Karpas-422 (cell line): ENCODE data around the gene GALNT17. TPM values are rescaled to one million over a fixed set of nuclear protein-coding genes. Genes with fewer than 3 reads are reported as not detected.
"Not testable (repeated sequence)": the region's sequence is repeated elsewhere in the genome, so short reads cannot be mapped to it uniquely, and the experiment has no call there.

Source experiments
- DNase-seq: peaks from one replicate; pipeline ENCODE4 v3.0.0-alpha.2; 2015
- H2AFZ ChIP-seq: fragments of 200-600 bp; sonication (generic); 2 replicates; pipeline ENCODE4 v1.6.1; 2014; ENCODE audit warnings: antibody characterized with exemption, low read length, mixed read lengths
- H3K27ac ChIP-seq: fragments of 200-600 bp; sonication (generic); 2 replicates; pipeline ENCODE4 v1.5.1; 2014; ENCODE audit warnings: mild to moderate bottlenecking, low read length, moderate library complexity
- H3K27me3 ChIP-seq: fragments of 200-600 bp; sonication (generic); 2 replicates; pipeline ENCODE4 v1.6.1; 2014; ENCODE audit warnings: low read length, mixed read lengths
- H3K36me3 ChIP-seq: fragments of 200-600 bp; sonication (generic); 2 replicates; pipeline ENCODE4 v1.6.1; 2014; ENCODE audit warnings: low read length, mixed read lengths; ENCODE audit not compliant: insufficient read depth
- H3K4me1 ChIP-seq: fragments of 200-600 bp; sonication (generic); 2 replicates; pipeline ENCODE4 v1.6.1; 2014; ENCODE audit warnings: mild to moderate bottlenecking, low read length, mixed read lengths
- H3K4me2 ChIP-seq: fragments of 200-600 bp; sonication (generic); 2 replicates; pipeline ENCODE4 v1.6.1; 2014; ENCODE audit warnings: low read length, low read depth, mild to moderate bottlenecking; ENCODE audit not compliant: poor library complexity, severe bottlenecking
- H3K4me3 ChIP-seq: fragments of 200-600 bp; sonication (generic); 2 replicates; pipeline ENCODE4 v1.5.1; 2014; ENCODE audit warnings: mild to moderate bottlenecking, antibody characterized with exemption, low read length, mixed read lengths
- H3K79me2 ChIP-seq: fragments of 200-600 bp; sonication (generic); 2 replicates; pipeline ENCODE4 v1.6.1; 2014; ENCODE audit warnings: mild to moderate bottlenecking, low read length, mixed read lengths
- H3K9ac ChIP-seq: fragments of 200-600 bp; sonication (generic); 2 replicates; pipeline ENCODE4 v1.6.0; 2014; ENCODE audit warnings: low read length
- H3K9me2 ChIP-seq: fragments of 200-600 bp; sonication (generic), shearing (Covaris generic); replicated peaks from 2 replicates; pipeline ENCODE4 v1.6.0; 2014; ENCODE audit warnings: mild to moderate bottlenecking, low read length, moderate library complexity; ENCODE audit not compliant: insufficient read depth
- H3K9me3 ChIP-seq: fragments of 300-700, 200-600 bp; sonication (generic); 2 replicates; pipeline ENCODE4 v1.6.1; 2014; ENCODE audit warnings: low read length, mixed read lengths
- H4K20me1 ChIP-seq: fragments of 200-600 bp; sonication (generic); 2 replicates; pipeline ENCODE4 v1.6.1; 2014; ENCODE audit warnings: mild to moderate bottlenecking, antibody characterized with exemption, low read length, low read depth; ENCODE audit not compliant: insufficient read depth
- total RNA-seq: library from RNA; depleted of rRNA; stranded (reverse); fragments of >200 nt; shearing (Covaris generic); gene quantifications from 2 replicates; pipeline ENCODE4 v1.2.3, GENCODE V29; 2014; ENCODE audit warnings: low replicate concordance

GALNT17 gene
- total RNA-seq, 1 experiment from 2014 or later, result not detected

- H3K9me2 ChIP-seq, result no peaks in the 10 kb centered on the region
- no peaks in the 10 kb centered on the region for H3K79me2 ChIP-seq
- no peak overlapping the region for H2AFZ ChIP-seq
- DNase-seq, result no peak
- H3K27me3 ChIP-seq, result no peaks in the 10 kb centered on the region
- H3K4me2 ChIP-seq, result no peak overlapping the region
- no peaks in the 10 kb centered on the region for H3K36me3 ChIP-seq
- no peak overlapping the region for H3K4me3 ChIP-seq
- H3K9me3 ChIP-seq, result no peaks in the 10 kb centered on the region
- no peaks in the 10 kb centered on the region for H4K20me1 ChIP-seq
- H3K27ac ChIP-seq, result no peak overlapping the region
- no peak overlapping the region for H3K9ac ChIP-seq
- H3K4me1 ChIP-seq, result no peaks in the 10 kb centered on the region
Measured at GRCh38 chr7:71580027-71580426, 448.1 kb downstream of the GALNT17 start.

- Histone ChIP-seq H3K4me2 (no peak overlapping the region), H3K36me3 (no peaks in the 10 kb centered on the region), H3K4me3 (no peak overlapping the region), H2AFZ (no peak overlapping the region), H3K27me3 (no peaks in the 10 kb centered on the region), H3K27ac (no peak overlapping the region), H4K20me1 (no peaks in the 10 kb centered on the region), H3K79me2 (no peaks in the 10 kb centered on the region), H3K9me2 (no peaks in the 10 kb centered on the region), H3K9ac (no peak overlapping the region), H3K9me3 (no peaks in the 10 kb centered on the region), H3K4me1 (no peaks in the 10 kb centered on the region)
- no peak for DNase-seq
Measured at GRCh38 chr7:71584256-71584655, 452.3 kb downstream of the GALNT17 start.

- Histone ChIP-seq H3K4me1 (no peaks in the 10 kb centered on the region), H3K9ac (no peak overlapping the region), H3K4me3 (no peak overlapping the region), H3K27me3 (no peaks in the 10 kb centered on the region), H3K79me2 (no peaks in the 10 kb centered on the region), H3K9me3 (no peaks in the 10 kb centered on the region), H4K20me1 (no peaks in the 10 kb centered on the region), H3K36me3 (no peaks in the 10 kb centered on the region), H3K27ac (no peak overlapping the region), H2AFZ (no peak overlapping the region), H3K9me2 (no peaks in the 10 kb centered on the region), H3K4me2 (no peak overlapping the region)
- DNase-seq, result no peak
Measured at GRCh38 chr7:71591876-71592275, 459.9 kb downstream of the GALNT17 start.

GRCh38 chr7:71592388-71592787 lies 460.4 kb downstream of the GALNT17 start:
- H3K36me3 ChIP-seq, H4K20me1 ChIP-seq, H3K4me3 ChIP-seq, H3K4me1 ChIP-seq, H3K27me3 ChIP-seq, H3K79me2 ChIP-seq, DNase-seq, H3K27ac ChIP-seq, H3K9ac ChIP-seq, H3K4me2 ChIP-seq, H3K9me2 ChIP-seq, H2AFZ ChIP-seq, H3K9me3 ChIP-seq: not testable (repeated sequence)

- H4K20me1 ChIP-seq, result no peaks in the 10 kb centered on the region
- no peak overlapping the region for H2AFZ ChIP-seq
- no peak overlapping the region for H3K27ac ChIP-seq
- no peaks in the 10 kb centered on the region for H3K27me3 ChIP-seq
- H3K4me2 ChIP-seq, result no peak overlapping the region
- H3K9me2 ChIP-seq, result no peaks in the 10 kb centered on the region
- H3K36me3 ChIP-seq, result no peaks in the 10 kb centered on the region
- H3K9ac ChIP-seq, result no peak overlapping the region
- H3K4me1 ChIP-seq, result no peaks in the 10 kb centered on the region
- no peaks in the 10 kb centered on the region for H3K9me3 ChIP-seq
- no peaks in the 10 kb centered on the region for H3K79me2 ChIP-seq
- no peak overlapping the region for H3K4me3 ChIP-seq
- no peak for DNase-seq
Measured at GRCh38 chr7:71594736-71595135, 462.8 kb downstream of the GALNT17 start.

GRCh38 chr7:71595176-71595575 lies 463.2 kb downstream of the GALNT17 start:
- no peaks in the 10 kb centered on the region for H3K27me3 ChIP-seq
- no peaks in the 10 kb centered on the region for H3K9me3 ChIP-seq
- H3K79me2 ChIP-seq, result no peaks in the 10 kb centered on the region
- no peaks in the 10 kb centered on the region for H4K20me1 ChIP-seq
- H3K4me2 ChIP-seq, result no peak overlapping the region
- no peaks in the 10 kb centered on the region for H3K9me2 ChIP-seq
- no peaks in the 10 kb centered on the region for H3K4me1 ChIP-seq
- no peak for DNase-seq
- H3K36me3 ChIP-seq, result no peaks in the 10 kb centered on the region
- H3K9ac ChIP-seq, result no peak overlapping the region
- no peak overlapping the region for H3K4me3 ChIP-seq
- no peak overlapping the region for H2AFZ ChIP-seq
- no peak overlapping the region for H3K27ac ChIP-seq

GRCh38 chr7:71598553-71598952 lies 466.6 kb downstream of the GALNT17 start:
- Histone ChIP-seq H3K36me3 (no peaks in the 10 kb centered on the region), H3K4me3 (no peak overlapping the region), H3K79me2 (no peaks in the 10 kb centered on the region), H3K27ac (no peak overlapping the region), H4K20me1 (no peaks in the 10 kb centered on the region), H3K4me2 (no peak overlapping the region), H2AFZ (no peak overlapping the region), H3K9ac (no peak overlapping the region), H3K4me1 (no peaks in the 10 kb centered on the region), H3K27me3 (no peaks in the 10 kb centered on the region), H3K9me2 (no peaks in the 10 kb centered on the region), H3K9me3 (no peaks in the 10 kb centered on the region; the same call in 1 of the 2 replicates)
- no peak for DNase-seq

- Histone ChIP-seq H3K79me2 (no peaks in the 10 kb centered on the region), H3K9me3 (no peaks in the 10 kb centered on the region; the same call in 1 of the 2 replicates), H2AFZ (no peak overlapping the region), H3K9ac (no peak overlapping the region), H3K4me3 (no peak overlapping the region), H3K4me2 (no peak overlapping the region), H3K4me1 (no peaks in the 10 kb centered on the region), H3K9me2 (no peaks in the 10 kb centered on the region), H3K27me3 (no peaks in the 10 kb centered on the region), H4K20me1 (no peaks in the 10 kb centered on the region), H3K27ac (no peak overlapping the region), H3K36me3 (no peaks in the 10 kb centered on the region)
- no peak for DNase-seq
Measured at GRCh38 chr7:71601851-71602250, 469.9 kb downstream of the GALNT17 start.

GRCh38 chr7:71604818-71605414 lies 473.0 kb downstream of the GALNT17 start:
- Histone ChIP-seq H3K4me2 (no peak overlapping the region), H3K4me3 (no peak overlapping the region), H3K27ac (no peak overlapping the region), H3K9me2 (no peaks in the 10 kb centered on the region), H3K9ac (no peak overlapping the region), H2AFZ (no peak overlapping the region), H3K9me3 (no peaks in the 10 kb centered on the region; the same call in 1 of the 2 replicates), H3K79me2 (no peaks in the 10 kb centered on the region), H4K20me1 (no peaks in the 10 kb centered on the region), H3K4me1 (no peaks in the 10 kb centered on the region), H3K27me3 (no peaks in the 10 kb centered on the region), H3K36me3 (no peaks in the 10 kb centered on the region)
- DNase-seq, result no peak
